Thyroid gland (tissue), 4 donors: Measurements from ENCODE around the gene ERAS.
"Not testable (repeated sequence)": the region's sequence is repeated elsewhere in the genome, so short reads cannot be mapped to it uniquely, and the experiment has no call there.

ENCODE experiments used
- CTCF ChIP-seq, 6 experiments: fragments of 200-600 bp in 3 of 6; fragments of 450-650 bp in 3 of 6; sonication (generic) in 3 of 6; IDR thresholded peaks; one replicate each; pipeline ENCODE4 v1.5.1; 2016 to 2019; ENCODE audit warnings: antibody characterized with exemption in 6 of 6, mild to moderate bottlenecking in 2 of 6, inconsistent platforms in 1 of 6, moderate library complexity in 1 of 6
- POLR2A ChIP-seq, 2 donors: fragments of 450-650 bp; IDR thresholded peaks; one replicate each; pipeline ENCODE4 v1.6.1; 2017; ENCODE audit warnings: antibody characterized with exemption in 2 of 2, mild to moderate bottlenecking in 2 of 2, moderate library complexity in 1 of 2

- TF ChIP-seq CTCF, POLR2A (IDR thresholded peaks at IDR 0.05): not testable (repeated sequence)
Observed at GRCh38 chrX:48854121-48854804, 27.9 kb downstream of the ERAS start.
